Glutamatergic neuron (in vitro differentiated cells): ENCODE results near the gene CCDC187. TPM values are rescaled to one million over a fixed set of nuclear protein-coding genes. Genes with fewer than 3 reads are reported as not detected.

Experiments
- DNase-seq: peaks from one replicate; pipeline ENCODE4 v3.0.0; 2022
- H3K27ac Mint-ChIP-seq: one replicate; pipeline ENCODE4 v1.8.0; 2020; ENCODE audit warnings: mild to moderate bottlenecking, mixed read lengths, inconsistent platforms; ENCODE audit not compliant: unreplicated experiment
- H3K27me3 Mint-ChIP-seq: one replicate; pipeline ENCODE4 v1.8.0; 2020; ENCODE audit warnings: mild to moderate bottlenecking, moderate library complexity, mixed read lengths, inconsistent platforms; ENCODE audit not compliant: unreplicated experiment
- H3K36me3 Mint-ChIP-seq: one replicate; pipeline ENCODE4 v1.8.0; 2020; ENCODE audit warnings: mild to moderate bottlenecking, mixed read lengths, inconsistent platforms; ENCODE audit not compliant: unreplicated experiment
- H3K4me1 Mint-ChIP-seq: one replicate; pipeline ENCODE4 v1.8.0; 2020; ENCODE audit warnings: mild to moderate bottlenecking, low read depth, mixed read lengths, inconsistent platforms; ENCODE audit not compliant: unreplicated experiment
- H3K4me3 Mint-ChIP-seq: one replicate; pipeline ENCODE4 v1.8.0; 2020; ENCODE audit warnings: mild to moderate bottlenecking, mixed read lengths, inconsistent platforms; ENCODE audit not compliant: unreplicated experiment
- H3K9me3 Mint-ChIP-seq: one replicate; pipeline ENCODE4 v1.8.0; 2020; ENCODE audit warnings: mild to moderate bottlenecking, moderate library complexity, mixed read lengths, inconsistent platforms; ENCODE audit not compliant: unreplicated experiment
- CTCF ChIP-seq: fragments of 200-600 bp; sonication (generic); IDR thresholded peaks from one replicate; pipeline ENCODE4 v1.5.0; 2021; ENCODE audit not compliant: partially characterized antibody, unreplicated experiment
- total RNA-seq: library from RNA; stranded (reverse); fragmentation: NEBNext Ultra II Directional; extraction: Animal tissue kit (Norgen Biotek cat#: 25700); gene quantifications from one replicate; pipeline ENCODE4 v1.2.1, GENCODE V29; 2021; ENCODE audit not compliant: unreplicated experiment

Gene CCDC187
- total RNA-seq, 1 donor from 2014 or later = 15.8 TPM

- DNase-seq = no peak
- Mint-ChIP-seq H3K4me1 (no peaks in the 10 kb centered on the region), H3K4me3 (no peak overlapping the region), H3K27me3 (peaks cover 6% of the 10 kb centered on the region), H3K27ac (no peak overlapping the region), H3K9me3 (peaks cover 2% of the 10 kb centered on the region), H3K36me3 (peaks cover 4% of the 10 kb centered on the region)
- TF ChIP-seq CTCF = no peak
These were observed 28.9 kb downstream of the CCDC187 start for GRCh38 chr9:136274786-136275654.

GRCh38 chr9:136273921-136274785 is 29.7 kb downstream of the CCDC187 start:
- no peak for DNase-seq
- H3K4me3 Mint-ChIP-seq = no peak overlapping the region
- no peak overlapping the region for H3K27ac Mint-ChIP-seq
- H3K36me3 Mint-ChIP-seq = peaks cover 9% of the 10 kb centered on the region
- peaks cover 6% of the 10 kb centered on the region for H3K27me3 Mint-ChIP-seq
- no peaks in the 10 kb centered on the region for H3K4me1 Mint-ChIP-seq
- no peak for TF ChIP-seq CTCF
- H3K9me3 Mint-ChIP-seq = peaks cover 3% of the 10 kb centered on the region

- TF ChIP-seq CTCF = no peak
- Mint-ChIP-seq H3K27me3 (peaks cover 9% of the 10 kb centered on the region), H3K4me3 (no peak overlapping the region), H3K9me3 (peaks cover 7% of the 10 kb centered on the region), H3K4me1 (peaks cover 8% of the 10 kb centered on the region), H3K36me3 (peaks cover 9% of the 10 kb centered on the region), H3K27ac (no peak overlapping the region)
- DNase-seq = no peak
These were observed 30.5 kb downstream of the CCDC187 start for GRCh38 chr9:136273244-136273865.

- H3K27me3 Mint-ChIP-seq = peaks cover 8% of the 10 kb centered on the region
- H3K27ac Mint-ChIP-seq = no peak overlapping the region
- no peak overlapping the region for H3K4me3 Mint-ChIP-seq
- no peak for TF ChIP-seq CTCF
- peaks cover 8% of the 10 kb centered on the region for H3K9me3 Mint-ChIP-seq
- no peak for DNase-seq
- peaks cover 9% of the 10 kb centered on the region for H3K36me3 Mint-ChIP-seq
- H3K4me1 Mint-ChIP-seq = peaks cover 16% of the 10 kb centered on the region
These were observed 33.7 kb downstream of the CCDC187 start for GRCh38 chr9:136270173-136270705.
